ENCODE results near the gene ASXL1. TPM values are rescaled to one million over a fixed set of nuclear protein-coding genes. Genes with fewer than 3 reads are reported as not detected.

The ASXL1 gene
- 36.6 and 44.7 TPM in 2 replicates for polyA plus RNA-seq (2012; rRNA removed)
- 16.6 and 21.0 TPM in 2 replicates for polyA plus RNA-seq (2012; cell fraction: cytosol; rRNA removed)
- polyA plus RNA-seq (2012; cell fraction: nucleus; rRNA removed): 212 and 236 TPM in 2 replicates

GRCh38 chr20:32357869-32358631, at the start of gene ASXL1:
TSS of gene ASXL1 (plus strand) at chr20:32358331. CDS start at chr20:32358776, 445 bp downstream.
- H3K9me3 ChIP-seq: no peaks in the 10 kb centered on the region
- H3K4me3 ChIP-seq (ENCODE audit: low read depth in 2 of 2, low read length in 1 of 2): peak within 1 kb of the TSS; percentile 86 to 92
- no peaks in the 10 kb centered on the region for H3K9me2 ChIP-seq
- H3F3A ChIP-seq (replicated peaks; ENCODE audit: insufficient read depth): peaks cover 48% of the 10 kb centered on the region
- peak within 1 kb of the TSS; percentile 85 for H3K4me2 ChIP-seq
- peaks cover 13 to 26% of the 10 kb centered on the region in 2 experiments; a peak in 3 of 4 replicates for H3K4me1 ChIP-seq (ENCODE audit: control insufficient read depth in 1 of 2, insufficient read depth in 2 of 2, low read depth in 1 of 2, low read length in 1 of 2)
- peaks cover 0 to 4% of the 10 kb centered on the region in 2 experiments for H3K36me3 ChIP-seq (replicated peaks in 1 of 2; ENCODE audit: control insufficient read depth in 1 of 2, insufficient read depth in 2 of 2, low read length in 1 of 2)
- peaks cover 41% of the 10 kb centered on the region for H4K20me1 ChIP-seq (ENCODE audit: insufficient read depth)
- H3K27me3 ChIP-seq (ENCODE audit: insufficient read depth): no peaks in the 10 kb centered on the region
- H2AFZ ChIP-seq (ENCODE audit: low read depth): peak within 1 kb of the TSS; percentile 80
- peak within 1 kb of the TSS; percentile 95 for H3K27ac ChIP-seq (ENCODE audit: low read depth in 2 of 2, low read length in 1 of 2)
- WGBS (ENCODE audit: low lambda C conversion rate): 1% methylated on average over 24 of the region's 83 CpGs
- ChIA-PET POLR2A (interaction anchor here (0.6 to 2.2 kb wide), 6 partner anchors 13 to 140 kb away, joined by 3 to 7 read pairs (median 4); no protein-coding TSS in a partner anchor), CTCF (interaction anchor here (0.9 to 3.3 kb wide), 4 partner anchors 21 to 98 kb away, joined by 3 to 13 read pairs (median 4); no protein-coding TSS in a partner anchor)
- H3K9ac ChIP-seq: peak within 1 kb of the TSS; percentile 95
- H3K79me2 ChIP-seq (ENCODE audit: insufficient read depth): peaks cover 43% of the 10 kb centered on the region
- DNase-seq: peak; percentile 97
- TF ChIP-seq YY1 (IDR thresholded peaks at IDR 0.05; ENCODE audit: low read depth) (peak; percentile 93), FOSL2 (IDR thresholded peaks at IDR 0.05; ENCODE audit: borderline replicate concordance, low read depth) (no peak; the same call in 1 of the 2 replicates), SIN3A (IDR thresholded peaks at IDR 0.05; ENCODE audit: borderline replicate concordance, low read depth, low read length) (peak; percentile 82), PBX3 (IDR thresholded peaks at IDR 0.05) (0 out of 2 replicates have a peak, but pooled peaks have one; percentile 4), EZH2phosphoT487 (IDR thresholded peaks at IDR 0.05; ENCODE audit: borderline replicate concordance, low read depth) (no peak), MXI1 (IDR thresholded peaks at IDR 0.05; ENCODE audit: low read depth, low read length) (peak; percentile 14; the same call in 1 of the 2 replicates), ZBTB33 (IDR thresholded peaks at IDR 0.05; ENCODE audit: borderline replicate concordance, low read depth) (peak; percentile 99), FOXM1 (IDR thresholded peaks at IDR 0.05; ENCODE audit: low read depth) (peak; percentile 100), TEAD4 (IDR thresholded peaks at IDR 0.05; ENCODE audit: borderline replicate concordance, insufficient read depth) (0 out of 2 replicates have a peak, but pooled peaks have one; percentile 48), IRF3 (IDR thresholded peaks at IDR 0.05; ENCODE audit: low read depth, low read length) (no peak), USF2 (IDR thresholded peaks at IDR 0.05; ENCODE audit: borderline replicate concordance, low read depth, low read length) (no peak), GABPA (IDR thresholded peaks at IDR 0.05; ENCODE audit: low read depth) (peak; percentile 98), GATA2 (CRISPR knock-in tag; IDR thresholded peaks at IDR 0.05) (no peak), CHD2 (IDR thresholded peaks at IDR 0.05; ENCODE audit: low read length, partially characterized antibody) (peak; percentile 100), REST (IDR thresholded peaks at IDR 0.05; ENCODE audit: low read depth, low read length) (peak; percentile 71; the same call in 1 of the 2 replicates), RCOR1 (IDR thresholded peaks at IDR 0.05; ENCODE audit: low read length) (peak; percentile 56), NRF1 (IDR thresholded peaks at IDR 0.05; ENCODE audit: low read depth, low read length) (no peak), TAF1 (IDR thresholded peaks at IDR 0.05; ENCODE audit: borderline replicate concordance, low read depth, low read length) (peak; percentile 97), POLR2AphosphoS5 (IDR thresholded peaks at IDR 0.05; ENCODE audit: low read depth, low read length) (peak; percentile 6), TCF12 (IDR thresholded peaks at IDR 0.05) (peak; percentile 29; the same call in 1 of the 2 replicates), MAX (IDR thresholded peaks at IDR 0.05; ENCODE audit: low read depth) (peak; percentile 59; the same call in 1 of the 2 replicates)
